H9 (cell line): ENCODE results near the gene PHAF1. TPM values are rescaled to one million over a fixed set of nuclear protein-coding genes. Genes with fewer than 3 reads are reported as not detected.

Source experiments
- DNase-seq: peaks from one replicate; pipeline ENCODE4 v3.0.0-alpha.2; 2017
- H2AFZ ChIP-seq: one replicate; pipeline ENCODE4 v1.6.1; 2013; ENCODE audit warnings: mild to moderate bottlenecking, low read length, control low read depth, moderate library complexity
- H2AK5ac ChIP-seq: 2 replicates; pipeline ENCODE4 v1.6.1; 2013; ENCODE audit warnings: low read length, control low read depth, mixed read lengths; ENCODE audit not compliant: insufficient read length
- H2BK120ac ChIP-seq: one replicate; pipeline ENCODE4 v1.6.1; 2013; ENCODE audit warnings: low read depth, mild to moderate bottlenecking, low read length, control low read depth, inconsistent platforms; ENCODE audit not compliant: poor library complexity, severe bottlenecking
- H2BK12ac ChIP-seq: 2 replicates; pipeline ENCODE4 v1.6.1; 2013; ENCODE audit warnings: low read length, control low read depth, mixed read lengths, low read depth; ENCODE audit not compliant: insufficient read length
- H2BK15ac ChIP-seq: 2 replicates; pipeline ENCODE4 v1.6.1; 2013; ENCODE audit warnings: low read depth, low read length, control low read depth
- H2BK20ac ChIP-seq: one replicate; pipeline ENCODE4 v1.6.1; 2013; ENCODE audit warnings: low read depth, mild to moderate bottlenecking, low read length, control low read depth, inconsistent platforms; ENCODE audit not compliant: poor library complexity, severe bottlenecking
- H2BK5ac ChIP-seq: 2 replicates; pipeline ENCODE4 v1.6.1; 2013; ENCODE audit warnings: low read length, control low read depth, mixed read lengths; ENCODE audit not compliant: insufficient read length
- H3K14ac ChIP-seq: 2 replicates; pipeline ENCODE4 v1.6.1; 2013; ENCODE audit warnings: low read length, control low read depth; ENCODE audit not compliant: insufficient read depth
- H3K18ac ChIP-seq: 2 replicates; pipeline ENCODE4 v1.6.1; 2013; ENCODE audit warnings: low read depth, mild to moderate bottlenecking, mixed read lengths, low read length, control low read depth; ENCODE audit not compliant: insufficient read length
- H3K23ac ChIP-seq: 2 replicates; pipeline ENCODE4 v1.6.1; 2013; ENCODE audit warnings: low read length, control low read depth, mixed read lengths, low read depth; ENCODE audit not compliant: insufficient read length
- H3K23me2 ChIP-seq: 2 replicates; pipeline ENCODE4 v1.6.1; 2013; ENCODE audit warnings: low read depth, mild to moderate bottlenecking, mixed read lengths, low read length, control low read depth; ENCODE audit not compliant: insufficient read length, poor library complexity, severe bottlenecking
- H3K27ac ChIP-seq: 2 replicates; pipeline ENCODE4 v1.5.1; 2013; ENCODE audit warnings: low read length, control low read depth, mixed read lengths, low read depth; ENCODE audit not compliant: insufficient read length
- H3K27me3 ChIP-seq: 2 replicates; pipeline ENCODE4 v1.6.1; 2013; ENCODE audit warnings: low read length, control low read depth, inconsistent platforms; ENCODE audit not compliant: insufficient read depth
- H3K4ac ChIP-seq: 2 replicates; pipeline ENCODE4 v1.6.1; 2013; ENCODE audit warnings: low read depth, mild to moderate bottlenecking, control low read depth, inconsistent platforms, low read length, moderate library complexity
- H3K4me1 ChIP-seq: 2 replicates; pipeline ENCODE4 v1.6.1; 2013; ENCODE audit warnings: low read length, control low read depth, inconsistent platforms; ENCODE audit not compliant: insufficient read depth
- H3K4me2 ChIP-seq: 2 replicates; pipeline ENCODE4 v1.6.1; 2013; ENCODE audit warnings: low read length, control low read depth, mixed read lengths; ENCODE audit not compliant: insufficient read length, insufficient read depth
- H3K56ac ChIP-seq: 2 replicates; pipeline ENCODE4 v1.6.1; 2013; ENCODE audit warnings: low read depth, mild to moderate bottlenecking, mixed read lengths, low read length, control low read depth; ENCODE audit not compliant: insufficient read length
- H3K79me1 ChIP-seq: 2 replicates; pipeline ENCODE4 v1.6.1; 2013; ENCODE audit warnings: low read depth, mild to moderate bottlenecking, moderate library complexity, low read length, control low read depth, inconsistent platforms; ENCODE audit not compliant: insufficient read depth, poor library complexity, severe bottlenecking
- H3K79me2 ChIP-seq: 2 replicates; pipeline ENCODE4 v1.6.1; 2013; ENCODE audit warnings: low read length, control low read depth, inconsistent platforms; ENCODE audit not compliant: insufficient read depth
- H3K9ac ChIP-seq: 2 replicates; pipeline ENCODE4 v1.6.1; 2013; ENCODE audit warnings: low read length, control low read depth, mixed read lengths; ENCODE audit not compliant: insufficient read length; ENCODE audit errors: extremely low read depth
- H3K9me3 ChIP-seq: one replicate; pipeline ENCODE4 v1.6.1; 2013; ENCODE audit warnings: low read depth, low read length, inconsistent platforms; ENCODE audit not compliant: control insufficient read depth
- H3T11ph ChIP-seq: one replicate; pipeline ENCODE4 v1.6.1; 2013; ENCODE audit warnings: mild to moderate bottlenecking, low read length, control low read depth, inconsistent platforms
- H4K20me1 ChIP-seq: one replicate; pipeline ENCODE4 v1.6.1; 2013; ENCODE audit not compliant: control insufficient read depth, insufficient read length, insufficient read depth
- H4K5ac ChIP-seq: 2 replicates; pipeline ENCODE4 v1.6.1; 2013; ENCODE audit warnings: low read depth, mild to moderate bottlenecking, mixed read lengths, low read length, control low read depth; ENCODE audit not compliant: insufficient read length
- H4K8ac ChIP-seq: replicated peaks from 2 replicates; pipeline ENCODE4 v1.6.1; 2013; ENCODE audit warnings: low read length, control low read depth, mixed read lengths, low read depth; ENCODE audit not compliant: insufficient read length
- H4K91ac ChIP-seq: 2 replicates; pipeline ENCODE4 v1.6.1; 2013; ENCODE audit warnings: low read depth, mild to moderate bottlenecking, moderate library complexity, mixed read lengths, low read length, control low read depth; ENCODE audit not compliant: insufficient read length
- H3K27ac Mint-ChIP-seq, 3 experiments: 2 replicates in 2 of 3; 3 replicates in 1 of 3; pipeline ENCODE4 v1.8.0; 2020 to 2021; ENCODE audit warnings: mixed read lengths in 3 of 3, mild to moderate bottlenecking in 1 of 3, moderate library complexity in 1 of 3
- H3K27me3 Mint-ChIP-seq: 2 replicates; pipeline ENCODE4 v1.8.0; 2021; ENCODE audit warnings: low read depth, mild to moderate bottlenecking, moderate library complexity, mixed read lengths
- H3K36me3 Mint-ChIP-seq, 3 experiments: 2 replicates in 2 of 3; 3 replicates in 1 of 3; pipeline ENCODE4 v1.8.0; 2020 to 2021; ENCODE audit warnings: low read depth in 3 of 3, mixed read lengths in 3 of 3; ENCODE audit not compliant: insufficient read depth in 1 of 3
- H3K4me1 Mint-ChIP-seq, 2 experiments: 2 replicates each; pipeline ENCODE4 v1.8.0; 2020; ENCODE audit warnings: mixed read lengths in 2 of 2
- H3K4me3 Mint-ChIP-seq, 2 experiments: 2 replicates in 1 of 2; 3 replicates in 1 of 2; pipeline ENCODE4 v1.8.0; 2020 to 2021; ENCODE audit warnings: mild to moderate bottlenecking in 2 of 2, mixed read lengths in 2 of 2, moderate library complexity in 1 of 2
- H3K9me3 Mint-ChIP-seq, 2 experiments: 2 replicates in 1 of 2; 3 replicates in 1 of 2; pipeline ENCODE4 v1.8.0; 2020; ENCODE audit warnings: mild to moderate bottlenecking in 2 of 2, mixed read lengths in 2 of 2, moderate library complexity in 1 of 2
- WGBS: extraction: QIAGEN DNeasy Blood & Tissue Kit; methylation state at CpG from one replicate; pipeline ENCODE4 v1.1.7; 2013; ENCODE audit warnings: missing lambda C conversion rate, low lambda C conversion rate, mixed read lengths; ENCODE audit not compliant: insufficient read length; ENCODE audit errors: extremely low coverage; 5-methylcytosine and 5-hydroxymethylcytosine counted together
- total RNA-seq: library from RNA; stranded (reverse); gene quantifications from 2 replicates; pipeline ENCODE4 v1.2.1, GENCODE V29; 2021
- TF ChIP-seq, protein P1 (sequence below): fragments of 200-600 bp; sonication (generic); conservative IDR thresholded peaks from 3 replicates; pipeline ENCODE4 v1.8.0; 2021; ENCODE audit warnings: antibody characterized with exemption, mild to moderate bottlenecking

Gene PHAF1
- total RNA-seq, 1 experiment from 2014 or later: 18.8 TPM

DNA sequence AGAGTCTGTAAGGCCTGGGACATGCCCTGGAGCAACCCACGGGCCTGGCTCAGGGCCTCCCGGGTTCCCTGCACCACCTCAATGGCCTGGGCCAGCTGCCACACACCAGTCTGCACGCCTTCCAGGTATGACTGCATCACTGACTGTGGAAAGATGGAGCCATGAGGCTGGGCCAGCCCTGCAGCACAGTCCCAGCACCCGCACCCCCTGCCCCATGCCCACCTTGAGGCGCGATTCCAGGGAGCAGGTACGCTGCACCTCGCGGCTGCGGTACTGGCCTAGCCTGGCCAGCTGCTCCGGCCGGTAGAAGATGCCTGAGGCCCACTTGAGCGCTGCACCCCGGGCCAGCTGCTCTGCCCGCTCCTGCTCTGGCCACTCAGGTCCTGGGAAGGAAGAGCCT is 79.1 kb downstream of the PHAF1 start:
- peaks cover 13% of the 10 kb centered on the region; the same call in 1 of the 2 replicates for H3K79me2 ChIP-seq
- H3K4ac ChIP-seq: no peak overlapping the region
- H2BK120ac ChIP-seq: no peak overlapping the region
- no peaks in the 10 kb centered on the region for H4K20me1 ChIP-seq
- H3K9me3 ChIP-seq: no peaks in the 10 kb centered on the region
- peaks cover 7 to 12% (median 10%) of the 10 kb centered on the region in 3 experiments; a peak in 6 of 7 replicates for H3K36me3 Mint-ChIP-seq
- no peak overlapping the region for H2AK5ac ChIP-seq
- peaks cover 4% of the 10 kb centered on the region for H3K27me3 ChIP-seq
- H3K4me1 ChIP-seq: peaks cover 4% of the 10 kb centered on the region; the same call in 1 of the 2 replicates
- H2BK5ac ChIP-seq: no peak overlapping the region
- no peaks in the 10 kb centered on the region; a peak in 2 of 5 replicates for H3K9me3 Mint-ChIP-seq
- no peak overlapping the region for H2AFZ ChIP-seq
- H3K27ac Mint-ChIP-seq: no peak overlapping the region
- no peak overlapping the region for H4K8ac ChIP-seq
- no peak overlapping the region for H3K4me3 Mint-ChIP-seq
- H3K23me2 ChIP-seq: peaks cover 17% of the 10 kb centered on the region
- no CpG with 5 or more reads among the region's 15 CpGs for WGBS
- no peak overlapping the region for H2BK15ac ChIP-seq
- no peak overlapping the region for H4K5ac ChIP-seq
- H3K23ac ChIP-seq: no peak overlapping the region
- no peak overlapping the region for H3K9ac ChIP-seq
- no peak overlapping the region for H3K4me2 ChIP-seq
- H4K91ac ChIP-seq: no peak overlapping the region
- no peak overlapping the region for H3K18ac ChIP-seq
- peaks cover 29% of the 10 kb centered on the region for H3K27me3 Mint-ChIP-seq
- H3K4me1 Mint-ChIP-seq: peaks cover 30 to 41% of the 10 kb centered on the region in 2 experiments
- no peak overlapping the region for H2BK20ac ChIP-seq
- H3T11ph ChIP-seq: no peak overlapping the region
- TF ChIP-seq, protein P1, sequence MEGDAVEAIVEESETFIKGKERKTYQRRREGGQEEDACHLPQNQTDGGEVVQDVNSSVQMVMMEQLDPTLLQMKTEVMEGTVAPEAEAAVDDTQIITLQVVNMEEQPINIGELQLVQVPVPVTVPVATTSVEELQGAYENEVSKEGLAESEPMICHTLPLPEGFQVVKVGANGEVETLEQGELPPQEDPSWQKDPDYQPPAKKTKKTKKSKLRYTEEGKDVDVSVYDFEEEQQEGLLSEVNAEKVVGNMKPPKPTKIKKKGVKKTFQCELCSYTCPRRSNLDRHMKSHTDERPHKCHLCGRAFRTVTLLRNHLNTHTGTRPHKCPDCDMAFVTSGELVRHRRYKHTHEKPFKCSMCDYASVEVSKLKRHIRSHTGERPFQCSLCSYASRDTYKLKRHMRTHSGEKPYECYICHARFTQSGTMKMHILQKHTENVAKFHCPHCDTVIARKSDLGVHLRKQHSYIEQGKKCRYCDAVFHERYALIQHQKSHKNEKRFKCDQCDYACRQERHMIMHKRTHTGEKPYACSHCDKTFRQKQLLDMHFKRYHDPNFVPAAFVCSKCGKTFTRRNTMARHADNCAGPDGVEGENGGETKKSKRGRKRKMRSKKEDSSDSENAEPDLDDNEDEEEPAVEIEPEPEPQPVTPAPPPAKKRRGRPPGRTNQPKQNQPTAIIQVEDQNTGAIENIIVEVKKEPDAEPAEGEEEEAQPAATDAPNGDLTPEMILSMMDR: no peak
- H3K56ac ChIP-seq: no peak overlapping the region
- H3K27ac ChIP-seq: no peak overlapping the region
- H2BK12ac ChIP-seq: no peak overlapping the region
- H3K79me1 ChIP-seq: peaks cover 13% of the 10 kb centered on the region
- DNase-seq: no peak
- no peak overlapping the region for H3K14ac ChIP-seq
